ENCODE results near the gene TSR1.

TSR1 gene

GRCh38 chr17:2331303-2331702 is 5.0 kb downstream of the TSR1 start:
- TF ChIP-seq CTCF (IDR thresholded peaks at IDR 0.05; ENCODE audit: borderline replicate concordance, extremely low read depth, low read length, poor library complexity, severe bottlenecking) (no peak), EZH2 (IDR thresholded peaks at IDR 0.05; ENCODE audit: borderline replicate concordance, low read depth, low read length, severe bottlenecking) (no peak)
- H3K4me1 ChIP-seq (ENCODE audit: insufficient read depth, low read length) = peaks cover 27% of the 10 kb centered on the region
- H3K9me3 ChIP-seq (ENCODE audit: insufficient read depth, low read length, severe bottlenecking) = no peaks in the 10 kb centered on the region
- no peak overlapping the region for H2AFZ ChIP-seq (ENCODE audit: low read depth, low read length)
- no peaks in the 10 kb centered on the region for H3K27me3 ChIP-seq (ENCODE audit: insufficient read depth, low read length, poor library complexity)
- peaks cover 21% of the 10 kb centered on the region; the same call in 1 of the 2 replicates for H4K20me1 ChIP-seq (ENCODE audit: insufficient read depth, low read length)
- H3K9ac ChIP-seq (ENCODE audit: low read depth, low read length) = no peak overlapping the region
- peaks cover 80% of the 10 kb centered on the region for H3K79me2 ChIP-seq (ENCODE audit: insufficient read depth, low read length)
- H3K4me3 ChIP-seq (ENCODE audit: low read depth in 1 of 2, low read length in 2 of 2) = no peak overlapping the region
- no peak for DNase-seq
- no peak for ATAC-seq (ENCODE audit: insufficient read depth, low read depth)
- no peak overlapping the region for H3K4me2 ChIP-seq (ENCODE audit: insufficient read depth, low read length)
- H3K36me3 ChIP-seq (ENCODE audit: insufficient read depth, low read length) = peaks cover 91% of the 10 kb centered on the region
- H3K27ac ChIP-seq (ENCODE audit: low read length) = no peak overlapping the region

GRCh38 chr17:2323629-2324314 is 12.5 kb downstream of the TSR1 start:
- TF ChIP-seq EZH2 (IDR thresholded peaks at IDR 0.05; ENCODE audit: borderline replicate concordance, low read depth, low read length, severe bottlenecking) (no peak), CTCF (IDR thresholded peaks at IDR 0.05; ENCODE audit: borderline replicate concordance, extremely low read depth, low read length, poor library complexity, severe bottlenecking) (no peak)
- Histone ChIP-seq H4K20me1 (ENCODE audit: insufficient read depth, low read length) (peaks cover 10% of the 10 kb centered on the region; the same call in 1 of the 2 replicates), H2AFZ (ENCODE audit: low read depth, low read length) (no peak overlapping the region), H3K27me3 (ENCODE audit: insufficient read depth, low read length, poor library complexity) (no peaks in the 10 kb centered on the region), H3K9me3 (ENCODE audit: insufficient read depth, low read length, severe bottlenecking) (no peaks in the 10 kb centered on the region), H3K4me1 (ENCODE audit: insufficient read depth, low read length) (no peaks in the 10 kb centered on the region), H3K36me3 (ENCODE audit: insufficient read depth, low read length) (peaks cover 68% of the 10 kb centered on the region), H3K4me3 (ENCODE audit: low read depth in 1 of 2, low read length in 2 of 2) (no peak overlapping the region), H3K4me2 (ENCODE audit: insufficient read depth, low read length) (no peak overlapping the region), H3K27ac (ENCODE audit: low read length) (no peak overlapping the region), H3K79me2 (ENCODE audit: insufficient read depth, low read length) (peaks cover 14% of the 10 kb centered on the region), H3K9ac (ENCODE audit: low read depth, low read length) (no peak overlapping the region)
- ATAC-seq (ENCODE audit: insufficient read depth, low read depth) = no peak
- no peak for DNase-seq

- H3K36me3 ChIP-seq (ENCODE audit: insufficient read depth, low read length) = peaks cover 48% of the 10 kb centered on the region
- H2AFZ ChIP-seq (ENCODE audit: low read depth, low read length) = no peak overlapping the region
- H3K79me2 ChIP-seq (ENCODE audit: insufficient read depth, low read length) = no peaks in the 10 kb centered on the region
- H3K27me3 ChIP-seq (ENCODE audit: insufficient read depth, low read length, poor library complexity) = no peaks in the 10 kb centered on the region
- H3K9me3 ChIP-seq (ENCODE audit: insufficient read depth, low read length, severe bottlenecking) = no peaks in the 10 kb centered on the region
- no peak overlapping the region for H3K4me2 ChIP-seq (ENCODE audit: insufficient read depth, low read length)
- H3K9ac ChIP-seq (ENCODE audit: low read depth, low read length) = no peak overlapping the region
- DNase-seq (no peak), ATAC-seq (ENCODE audit: insufficient read depth, low read depth) (no peak)
- no peaks in the 10 kb centered on the region for H3K4me1 ChIP-seq (ENCODE audit: insufficient read depth, low read length)
- no peak overlapping the region for H3K4me3 ChIP-seq (ENCODE audit: low read depth in 1 of 2, low read length in 2 of 2)
- peaks cover 10% of the 10 kb centered on the region; the same call in 1 of the 2 replicates for H4K20me1 ChIP-seq (ENCODE audit: insufficient read depth, low read length)
- no peak overlapping the region for H3K27ac ChIP-seq (ENCODE audit: low read length)
- TF ChIP-seq EZH2 (IDR thresholded peaks at IDR 0.05; ENCODE audit: borderline replicate concordance, low read depth, low read length, severe bottlenecking) (no peak), CTCF (IDR thresholded peaks at IDR 0.05; ENCODE audit: borderline replicate concordance, extremely low read depth, low read length, poor library complexity, severe bottlenecking) (no peak)
Measured at GRCh38 chr17:2321399-2321798, 14.9 kb downstream of the TSR1 start.

All from DND-41 (cell line).